Panc1 (cell line): ENCODE measurements around the gene FAM217B.

Experiments used
- SIN3A ChIP-seq: IDR thresholded peaks from 2 replicates; pipeline ENCODE4 v1.6.1; 2012; ENCODE audit warnings: low read depth, mild to moderate bottlenecking, low read length, moderate library complexity, borderline replicate concordance; ENCODE audit not compliant: insufficient read depth
- TF ChIP-seq, protein P1 (sequence below): fragments of 450-650 bp; IDR thresholded peaks from 2 replicates; pipeline ENCODE4 v1.5.1; 2017; ENCODE audit warnings: mild to moderate bottlenecking

DNA sequence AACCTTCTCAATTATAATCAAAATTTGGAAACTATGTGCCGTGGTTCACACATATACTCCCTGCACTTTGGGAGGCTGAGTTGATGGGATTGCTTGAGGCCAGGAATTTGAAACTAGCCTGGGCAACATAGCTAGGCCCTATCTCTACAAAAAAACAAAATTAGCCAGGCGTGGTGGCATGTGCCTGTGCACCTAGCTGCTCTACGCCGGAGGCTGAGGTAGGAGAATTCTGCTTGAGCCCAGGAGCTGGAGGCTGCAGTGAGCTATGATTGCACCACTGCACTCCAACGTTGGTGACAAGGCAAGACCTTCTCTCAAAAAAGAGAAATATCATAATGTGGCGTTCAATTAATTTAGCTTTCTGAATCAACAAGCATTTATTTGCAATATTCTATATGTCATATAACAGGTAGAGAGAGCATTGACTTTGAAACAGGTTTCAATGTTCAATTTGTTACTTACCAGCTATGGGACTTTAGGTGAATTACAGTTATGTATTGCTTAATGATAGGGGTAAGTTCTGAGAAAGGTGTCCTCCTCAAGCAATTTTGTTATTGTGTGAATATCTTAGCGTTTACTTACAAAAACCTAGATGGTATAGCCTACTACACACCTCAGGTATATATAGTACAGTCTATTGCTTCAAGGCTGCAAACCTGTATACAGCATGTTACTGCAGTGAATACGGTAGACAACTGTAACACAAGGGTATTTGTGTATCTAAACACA lies 4.6 kb upstream of the FAM217B start:
- TF ChIP-seq, protein P1, sequence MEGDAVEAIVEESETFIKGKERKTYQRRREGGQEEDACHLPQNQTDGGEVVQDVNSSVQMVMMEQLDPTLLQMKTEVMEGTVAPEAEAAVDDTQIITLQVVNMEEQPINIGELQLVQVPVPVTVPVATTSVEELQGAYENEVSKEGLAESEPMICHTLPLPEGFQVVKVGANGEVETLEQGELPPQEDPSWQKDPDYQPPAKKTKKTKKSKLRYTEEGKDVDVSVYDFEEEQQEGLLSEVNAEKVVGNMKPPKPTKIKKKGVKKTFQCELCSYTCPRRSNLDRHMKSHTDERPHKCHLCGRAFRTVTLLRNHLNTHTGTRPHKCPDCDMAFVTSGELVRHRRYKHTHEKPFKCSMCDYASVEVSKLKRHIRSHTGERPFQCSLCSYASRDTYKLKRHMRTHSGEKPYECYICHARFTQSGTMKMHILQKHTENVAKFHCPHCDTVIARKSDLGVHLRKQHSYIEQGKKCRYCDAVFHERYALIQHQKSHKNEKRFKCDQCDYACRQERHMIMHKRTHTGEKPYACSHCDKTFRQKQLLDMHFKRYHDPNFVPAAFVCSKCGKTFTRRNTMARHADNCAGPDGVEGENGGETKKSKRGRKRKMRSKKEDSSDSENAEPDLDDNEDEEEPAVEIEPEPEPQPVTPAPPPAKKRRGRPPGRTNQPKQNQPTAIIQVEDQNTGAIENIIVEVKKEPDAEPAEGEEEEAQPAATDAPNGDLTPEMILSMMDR = no peak
- no peak for TF ChIP-seq SIN3A
